ENCODE data around the gene SLC9B1. TPM values are rescaled to one million over a fixed set of nuclear protein-coding genes. Genes with fewer than 3 reads are reported as not detected.

Gene SLC9B1
- polyA plus RNA-seq (2012; ENCODE audit: missing spikeins) = 2.3 TPM

- no peak for TF ChIP-seq TAF1 (IDR thresholded peaks at IDR 0.05; ENCODE audit: borderline replicate concordance, low read depth, low read length)
- peak; percentile 88 for TF ChIP-seq POLR2A (IDR thresholded peaks at IDR 0.05; ENCODE audit: low read depth, low read length)
- TF ChIP-seq POLR2AphosphoS5 (IDR thresholded peaks at IDR 0.05; ENCODE audit: low read depth, low read length) = peak; percentile 77
- peak; percentile 57 for DNase-seq (ENCODE audit: insufficient read length)
- peak; percentile 92 for FAIRE-seq
These were observed at the start of gene SLC9B1 for GRCh38 chr4:103019308-103020124. SLC9B1 (minus strand) TSS chr4:103019705; CDS start chr4:102991711, 27,994 bp downstream.

- peak; percentile 27 for FAIRE-seq
These were observed 48.5 kb upstream of the SLC9B1 start for GRCh38 chr4:103067841-103068547.

GRCh38 chr4:103060453-103061148, 41.1 kb upstream of the SLC9B1 start:
- FAIRE-seq = no peak
- DNase-seq (ENCODE audit: insufficient read length) = no peak
- TF ChIP-seq POLR2AphosphoS5 (IDR thresholded peaks at IDR 0.05; ENCODE audit: low read depth, low read length) = no peak

More at GRCh38 chr4:103067841-103068547, 48.5 kb upstream of the SLC9B1 start:
- TF ChIP-seq TAF1 (IDR thresholded peaks at IDR 0.05; ENCODE audit: borderline replicate concordance, low read depth, low read length) = no peak
- TF ChIP-seq POLR2A (IDR thresholded peaks at IDR 0.05; ENCODE audit: low read depth, low read length) = no peak
- TF ChIP-seq POLR2AphosphoS5 (IDR thresholded peaks at IDR 0.05; ENCODE audit: low read depth, low read length) = no peak
- DNase-seq (ENCODE audit: insufficient read length) = no peak

- no peak for TF ChIP-seq TAF1 (IDR thresholded peaks at IDR 0.05; ENCODE audit: borderline replicate concordance, low read depth, low read length)
- no peak for TF ChIP-seq POLR2AphosphoS5 (IDR thresholded peaks at IDR 0.05; ENCODE audit: low read depth, low read length)
- TF ChIP-seq POLR2A (IDR thresholded peaks at IDR 0.05; ENCODE audit: low read depth, low read length) = no peak
- DNase-seq (ENCODE audit: insufficient read length) = no peak
- FAIRE-seq = no peak
These were observed 34.5 kb upstream of the SLC9B1 start for GRCh38 chr4:103054030-103054429.

GRCh38 chr4:103052779-103053178, 33.3 kb upstream of the SLC9B1 start:
- FAIRE-seq = no peak
- TF ChIP-seq POLR2AphosphoS5 (IDR thresholded peaks at IDR 0.05; ENCODE audit: low read depth, low read length) (no peak), POLR2A (IDR thresholded peaks at IDR 0.05; ENCODE audit: low read depth, low read length) (no peak), TAF1 (IDR thresholded peaks at IDR 0.05; ENCODE audit: borderline replicate concordance, low read depth, low read length) (no peak)
- no peak for DNase-seq (ENCODE audit: insufficient read length)

- DNase-seq (ENCODE audit: insufficient read length) (no peak), FAIRE-seq (no peak)
- TF ChIP-seq POLR2A (IDR thresholded peaks at IDR 0.05; ENCODE audit: low read depth, low read length) (no peak), POLR2AphosphoS5 (IDR thresholded peaks at IDR 0.05; ENCODE audit: low read depth, low read length) (no peak), TAF1 (IDR thresholded peaks at IDR 0.05; ENCODE audit: borderline replicate concordance, low read depth, low read length) (no peak)
These were observed 32.6 kb upstream of the SLC9B1 start for GRCh38 chr4:103052145-103052544.

- no peak for DNase-seq (ENCODE audit: insufficient read length)
- FAIRE-seq = no peak
These were observed 31.4 kb upstream of the SLC9B1 start for GRCh38 chr4:103050736-103051436.

GRCh38 chr4:103046416-103047290, 27.1 kb upstream of the SLC9B1 start:
- TF ChIP-seq TAF1 (IDR thresholded peaks at IDR 0.05; ENCODE audit: borderline replicate concordance, low read depth, low read length) (no peak), POLR2A (IDR thresholded peaks at IDR 0.05; ENCODE audit: low read depth, low read length) (no peak), POLR2AphosphoS5 (IDR thresholded peaks at IDR 0.05; ENCODE audit: low read depth, low read length) (no peak)
- peak; percentile 54 for FAIRE-seq
- DNase-seq (ENCODE audit: insufficient read length) = no peak

More at GRCh38 chr4:103050736-103051436, 31.4 kb upstream of the SLC9B1 start:
- TF ChIP-seq TAF1 (IDR thresholded peaks at IDR 0.05; ENCODE audit: borderline replicate concordance, low read depth, low read length) (no peak), POLR2A (IDR thresholded peaks at IDR 0.05; ENCODE audit: low read depth, low read length) (no peak), POLR2AphosphoS5 (IDR thresholded peaks at IDR 0.05; ENCODE audit: low read depth, low read length) (no peak)

- TF ChIP-seq TAF1 (IDR thresholded peaks at IDR 0.05; ENCODE audit: borderline replicate concordance, low read depth, low read length) = no peak
- no peak for TF ChIP-seq POLR2AphosphoS5 (IDR thresholded peaks at IDR 0.05; ENCODE audit: low read depth, low read length)
- no peak for TF ChIP-seq POLR2A (IDR thresholded peaks at IDR 0.05; ENCODE audit: low read depth, low read length)
- no peak for FAIRE-seq
- no peak for DNase-seq (ENCODE audit: insufficient read length)
These were observed 24.7 kb upstream of the SLC9B1 start for GRCh38 chr4:103044183-103044582.

- TF ChIP-seq TAF1 (IDR thresholded peaks at IDR 0.05; ENCODE audit: borderline replicate concordance, low read depth, low read length) = no peak
- no peak for TF ChIP-seq POLR2A (IDR thresholded peaks at IDR 0.05; ENCODE audit: low read depth, low read length)
- TF ChIP-seq POLR2AphosphoS5 (IDR thresholded peaks at IDR 0.05; ENCODE audit: low read depth, low read length) = no peak
- DNase-seq (ENCODE audit: insufficient read length) = no peak
- FAIRE-seq = no peak
These were observed 16.7 kb upstream of the SLC9B1 start for GRCh38 chr4:103036169-103036568.

Data from GM12892 (cell line).